ENCODE results near the gene HK1.

The HK1 gene

GRCh38 chr10:69262292-69262751 lies 16.0 kb upstream of the HK1 start:
- Histone ChIP-seq H4K8ac (ENCODE audit: low read depth, low read length) (no peak overlapping the region), H3K27ac (ENCODE audit: low read depth, low read length) (no peak overlapping the region), H3K9ac (ENCODE audit: low read length) (no peak overlapping the region), H3K18ac (ENCODE audit: low read length) (no peak overlapping the region), H2AK5ac (ENCODE audit: low read length) (no peak overlapping the region), H2BK120ac (ENCODE audit: insufficient read depth, low read length, poor library complexity) (no peak overlapping the region), H2AFZ (ENCODE audit: insufficient read depth, low read length, poor library complexity) (no peak overlapping the region), H2BK12ac (ENCODE audit: low read length) (no peak overlapping the region), H3K9me3 (ENCODE audit: insufficient read depth, low read depth, low read length) (no peaks in the 10 kb centered on the region), H3K4me1 (ENCODE audit: control insufficient read depth in 1 of 2, insufficient read depth in 2 of 2, low read length in 2 of 2) (no peaks in the 10 kb centered on the region), H3K4ac (ENCODE audit: low read depth, low read length) (no peak overlapping the region), H3K14ac (ENCODE audit: low read length) (no peak overlapping the region), H2BK5ac (ENCODE audit: low read depth, low read length, poor library complexity) (no peak overlapping the region), H3K79me1 (ENCODE audit: low read length) (no peaks in the 10 kb centered on the region), H3K27me3 (ENCODE audit: insufficient read depth, low read length) (no peaks in the 10 kb centered on the region), H3K79me2 (ENCODE audit: control insufficient read depth, insufficient read depth, low read length, poor library complexity) (no peaks in the 10 kb centered on the region), H4K91ac (ENCODE audit: low read depth, low read length) (no peak overlapping the region), H4K12ac (ENCODE audit: low read depth, low read length) (no peak overlapping the region), H3K23ac (ENCODE audit: low read length) (no peak overlapping the region), H3K4me2 (ENCODE audit: low read length) (no peak overlapping the region), H3K4me3 (ENCODE audit: low read depth, low read length) (no peak overlapping the region), H3K36me3 (ENCODE audit: control insufficient read depth in 1 of 2, insufficient read depth in 2 of 2, low read length in 2 of 2) (no peaks in the 10 kb centered on the region)
- DNase-seq: no peak
- WGBS (ENCODE audit: extremely low coverage, insufficient coverage, insufficient read length): no CpG with 5 or more reads among the region's 3 CpGs

- Histone ChIP-seq H3K4me3 (ENCODE audit: low read depth, low read length) (no peak overlapping the region), H2AK5ac (ENCODE audit: low read length) (no peak overlapping the region), H3K79me1 (ENCODE audit: low read length) (no peaks in the 10 kb centered on the region), H3K4ac (ENCODE audit: low read depth, low read length) (no peak overlapping the region), H4K12ac (ENCODE audit: low read depth, low read length) (no peak overlapping the region), H3K4me2 (ENCODE audit: low read length) (no peak overlapping the region), H3K9me3 (ENCODE audit: insufficient read depth, low read depth, low read length) (no peaks in the 10 kb centered on the region), H2BK12ac (ENCODE audit: low read length) (no peak overlapping the region), H3K14ac (ENCODE audit: low read length) (no peak overlapping the region), H2BK5ac (ENCODE audit: low read depth, low read length, poor library complexity) (no peak overlapping the region), H3K27me3 (ENCODE audit: insufficient read depth, low read length) (no peaks in the 10 kb centered on the region), H2AFZ (ENCODE audit: insufficient read depth, low read length, poor library complexity) (no peak overlapping the region), H3K18ac (ENCODE audit: low read length) (no peak overlapping the region), H4K91ac (ENCODE audit: low read depth, low read length) (no peak overlapping the region), H3K27ac (ENCODE audit: low read depth, low read length) (no peak overlapping the region), H3K23ac (ENCODE audit: low read length) (no peak overlapping the region), H4K8ac (ENCODE audit: low read depth, low read length) (no peak overlapping the region), H3K36me3 (ENCODE audit: control insufficient read depth in 1 of 2, insufficient read depth in 2 of 2, low read length in 2 of 2) (no peaks in the 10 kb centered on the region), H2BK120ac (ENCODE audit: insufficient read depth, low read length, poor library complexity) (no peak overlapping the region), H3K9ac (ENCODE audit: low read length) (no peak overlapping the region), H3K79me2 (ENCODE audit: control insufficient read depth, insufficient read depth, low read length, poor library complexity) (no peaks in the 10 kb centered on the region), H3K4me1 (ENCODE audit: control insufficient read depth in 1 of 2, insufficient read depth in 2 of 2, low read length in 2 of 2) (no peaks in the 10 kb centered on the region)
- no CpG with 5 or more reads among the region's 17 CpGs for WGBS (ENCODE audit: extremely low coverage, insufficient coverage, insufficient read length)
- no peak for DNase-seq
Measured at GRCh38 chr10:69265521-69265920, 12.8 kb upstream of the HK1 start.

- Histone ChIP-seq H2BK12ac (ENCODE audit: low read length) (no peak overlapping the region), H3K4ac (ENCODE audit: low read depth, low read length) (no peak overlapping the region), H4K8ac (ENCODE audit: low read depth, low read length) (no peak overlapping the region), H3K14ac (ENCODE audit: low read length) (no peak overlapping the region), H3K4me3 (ENCODE audit: low read depth, low read length) (no peak overlapping the region), H3K36me3 (ENCODE audit: control insufficient read depth in 1 of 2, insufficient read depth in 2 of 2, low read length in 2 of 2) (no peaks in the 10 kb centered on the region), H3K79me1 (ENCODE audit: low read length) (no peaks in the 10 kb centered on the region), H3K23ac (ENCODE audit: low read length) (no peak overlapping the region), H3K9me3 (ENCODE audit: insufficient read depth, low read depth, low read length) (no peaks in the 10 kb centered on the region), H2BK120ac (ENCODE audit: insufficient read depth, low read length, poor library complexity) (no peak overlapping the region), H2AK5ac (ENCODE audit: low read length) (no peak overlapping the region), H3K27ac (ENCODE audit: low read depth, low read length) (no peak overlapping the region), H2AFZ (ENCODE audit: insufficient read depth, low read length, poor library complexity) (no peak overlapping the region), H3K27me3 (ENCODE audit: insufficient read depth, low read length) (no peaks in the 10 kb centered on the region), H4K91ac (ENCODE audit: low read depth, low read length) (no peak overlapping the region), H3K9ac (ENCODE audit: low read length) (no peak overlapping the region), H3K18ac (ENCODE audit: low read length) (no peak overlapping the region), H3K4me1 (ENCODE audit: control insufficient read depth in 1 of 2, insufficient read depth in 2 of 2, low read length in 2 of 2) (no peaks in the 10 kb centered on the region), H4K12ac (ENCODE audit: low read depth, low read length) (no peak overlapping the region), H3K4me2 (ENCODE audit: low read length) (no peak overlapping the region), H2BK5ac (ENCODE audit: low read depth, low read length, poor library complexity) (no peak overlapping the region), H3K79me2 (ENCODE audit: control insufficient read depth, insufficient read depth, low read length, poor library complexity) (no peaks in the 10 kb centered on the region)
- no CpG with 5 or more reads among the region's 14 CpGs for WGBS (ENCODE audit: extremely low coverage, insufficient coverage, insufficient read length)
- DNase-seq: peak; percentile 78 to 90
Measured at GRCh38 chr10:69268761-69269416, 9.4 kb upstream of the HK1 start.

- no peaks in the 10 kb centered on the region for H3K9me3 ChIP-seq (ENCODE audit: insufficient read depth, low read depth, low read length)
- H3K9ac ChIP-seq (ENCODE audit: low read length): no peak overlapping the region
- H3K27ac ChIP-seq (ENCODE audit: low read depth, low read length): no peak overlapping the region
- H2BK12ac ChIP-seq (ENCODE audit: low read length): no peak overlapping the region
- no peaks in the 10 kb centered on the region for H3K36me3 ChIP-seq (ENCODE audit: control insufficient read depth in 1 of 2, insufficient read depth in 2 of 2, low read length in 2 of 2)
- H2AFZ ChIP-seq (ENCODE audit: insufficient read depth, low read length, poor library complexity): no peak overlapping the region
- H4K8ac ChIP-seq (ENCODE audit: low read depth, low read length): no peak overlapping the region
- H3K79me2 ChIP-seq (ENCODE audit: control insufficient read depth, insufficient read depth, low read length, poor library complexity): no peaks in the 10 kb centered on the region
- no peak overlapping the region for H4K91ac ChIP-seq (ENCODE audit: low read depth, low read length)
- no peak overlapping the region for H3K4me3 ChIP-seq (ENCODE audit: low read depth, low read length)
- no peak overlapping the region for H3K14ac ChIP-seq (ENCODE audit: low read length)
- no CpG with 5 or more reads among the region's 2 CpGs for WGBS (ENCODE audit: extremely low coverage, insufficient coverage, insufficient read length)
- H3K23ac ChIP-seq (ENCODE audit: low read length): no peak overlapping the region
- DNase-seq: peak; percentile 17 to 52
- H3K79me1 ChIP-seq (ENCODE audit: low read length): no peaks in the 10 kb centered on the region
- no peak overlapping the region for H2BK120ac ChIP-seq (ENCODE audit: insufficient read depth, low read length, poor library complexity)
- H2AK5ac ChIP-seq (ENCODE audit: low read length): no peak overlapping the region
- H3K4me2 ChIP-seq (ENCODE audit: low read length): no peak overlapping the region
- no peak overlapping the region for H3K4ac ChIP-seq (ENCODE audit: low read depth, low read length)
- no peaks in the 10 kb centered on the region for H3K27me3 ChIP-seq (ENCODE audit: insufficient read depth, low read length)
- no peak overlapping the region for H4K12ac ChIP-seq (ENCODE audit: low read depth, low read length)
- no peak overlapping the region for H2BK5ac ChIP-seq (ENCODE audit: low read depth, low read length, poor library complexity)
- H3K4me1 ChIP-seq (ENCODE audit: control insufficient read depth in 1 of 2, insufficient read depth in 2 of 2, low read length in 2 of 2): no peaks in the 10 kb centered on the region
- H3K18ac ChIP-seq (ENCODE audit: low read length): no peak overlapping the region
Measured at GRCh38 chr10:69269761-69270160, 8.5 kb upstream of the HK1 start.
